ENCODE measurements around the gene TLE4.

GRCh38 chr9:79672891-79673290 is 101.1 kb downstream of the TLE4 start:
- TF ChIP-seq POLR2AphosphoS5 (IDR thresholded peaks at IDR 0.05; ENCODE audit: low read depth, low read length), result no peak
- no peak for TF ChIP-seq TAF1 (IDR thresholded peaks at IDR 0.05; ENCODE audit: low read depth, low read length)
- TF ChIP-seq POU2F2 (IDR thresholded peaks at IDR 0.05; ENCODE audit: low read depth, low read length), result no peak
- TF ChIP-seq POLR2A (IDR thresholded peaks at IDR 0.05; ENCODE audit: low read depth, low read length), result no peak

All from GM12891 (cell line).